Endothelial cell of umbilical vein (primary cell): ENCODE measurements around the gene ACR.

Experiments used
- CTCF ChIP-seq, 2 donors: IDR thresholded peaks; 1 replicate in 1 of 2; 2 replicates in 1 of 2; pipeline ENCODE4 v1.5.1; 2011; ENCODE audit warnings: low read length in 2 of 2, mild to moderate bottlenecking in 2 of 2, moderate library complexity in 2 of 2, control low read depth in 1 of 2, inconsistent platforms in 1 of 2, low read depth in 1 of 2; ENCODE audit not compliant: insufficient read depth in 1 of 2; ENCODE audit errors: extremely low read depth in 1 of 2
- EZH2 ChIP-seq: IDR thresholded peaks from 2 replicates; pipeline ENCODE4 v1.6.1; 2012; ENCODE audit warnings: borderline replicate concordance, low read depth, mild to moderate bottlenecking, moderate library complexity, low read length, inconsistent platforms; ENCODE audit not compliant: severe bottlenecking
- GATA2 ChIP-seq: IDR thresholded peaks from 2 replicates; pipeline ENCODE4 v1.7.0; 2011; ENCODE audit warnings: low read depth, mild to moderate bottlenecking, moderate library complexity, mixed read lengths, low read length; ENCODE audit not compliant: insufficient read length, insufficient read depth
- JUN ChIP-seq: IDR thresholded peaks from 2 replicates; pipeline ENCODE4 v1.6.1; 2011; ENCODE audit warnings: borderline replicate concordance, low read depth; ENCODE audit not compliant: insufficient read length, insufficient read depth
- MAX ChIP-seq: IDR thresholded peaks from 2 replicates; pipeline ENCODE4 v1.6.1; 2011; ENCODE audit not compliant: insufficient read depth, insufficient read length
- POLR2A ChIP-seq: IDR thresholded peaks from 2 replicates; pipeline ENCODE4 v1.6.1; 2012; ENCODE audit warnings: low read depth, mild to moderate bottlenecking, control low read depth, low read length
- POLR2AphosphoS5 ChIP-seq: IDR thresholded peaks from 2 replicates; pipeline ENCODE4 v1.6.1; 2012; ENCODE audit warnings: low read depth, mild to moderate bottlenecking, control low read depth, low read length, moderate library complexity; ENCODE audit not compliant: insufficient read depth

- no peak for TF ChIP-seq CTCF (IDR thresholded peaks at IDR 0.05; ENCODE audit: extremely low read depth in 1 of 2, insufficient read depth in 1 of 2, low read depth in 1 of 2, low read length in 2 of 2)
- no peak for TF ChIP-seq POLR2A
- TF ChIP-seq EZH2 = no peak
- TF ChIP-seq GATA2 = no peak
- TF ChIP-seq JUN = no peak
- no peak for TF ChIP-seq POLR2AphosphoS5
- no peak for TF ChIP-seq MAX
Measured at GRCh38 chr22:50699001-50699755, 38.8 kb upstream of the ACR start.
